Subcutaneous abdominal adipose tissue (tissue), 5 donors: ENCODE results near the gene JADE2.

Source experiments
- H3K27ac ChIP-seq: one replicate; pipeline ENCODE4 v1.7.0; 2013; ENCODE audit warnings: low read depth, mild to moderate bottlenecking, inconsistent platforms, low read length, moderate library complexity
- H3K27me3 ChIP-seq, 5 donors: one replicate each; pipeline ENCODE4 v1.7.0; 2013; ENCODE audit warnings: low read length in 5 of 5, inconsistent platforms in 1 of 5; ENCODE audit not compliant: control insufficient read depth in 5 of 5, insufficient read depth in 4 of 5
- H3K36me3 ChIP-seq, 5 donors: one replicate each; pipeline ENCODE4 v1.7.0; 2013; ENCODE audit warnings: low read length in 5 of 5; ENCODE audit not compliant: control insufficient read depth in 5 of 5, insufficient read depth in 5 of 5
- H3K4me1 ChIP-seq, 5 donors: one replicate each; pipeline ENCODE4 v1.7.0; 2013; ENCODE audit warnings: low read length in 5 of 5, mild to moderate bottlenecking in 3 of 5, moderate library complexity in 1 of 5; ENCODE audit not compliant: control insufficient read depth in 5 of 5, insufficient read depth in 5 of 5
- H3K4me3 ChIP-seq, 5 donors: one replicate each; pipeline ENCODE4 v1.7.0; 2013; ENCODE audit warnings: low read length in 5 of 5, low read depth in 1 of 5
- H3K9ac ChIP-seq, 5 donors: one replicate each; pipeline ENCODE4 v1.7.0; 2013; ENCODE audit warnings: low read length in 5 of 5, mild to moderate bottlenecking in 4 of 5, moderate library complexity in 3 of 5
- H3K9me3 ChIP-seq, 5 donors: one replicate each; pipeline ENCODE4 v1.7.0; 2013; ENCODE audit warnings: low read length in 5 of 5; ENCODE audit not compliant: control insufficient read depth in 5 of 5
- donor health status: healthy.
- donor health status: healthy.
- donor health status: healthy.
- donor health status: healthy.
- donor health status: healthy.

The JADE2 gene

DNA sequence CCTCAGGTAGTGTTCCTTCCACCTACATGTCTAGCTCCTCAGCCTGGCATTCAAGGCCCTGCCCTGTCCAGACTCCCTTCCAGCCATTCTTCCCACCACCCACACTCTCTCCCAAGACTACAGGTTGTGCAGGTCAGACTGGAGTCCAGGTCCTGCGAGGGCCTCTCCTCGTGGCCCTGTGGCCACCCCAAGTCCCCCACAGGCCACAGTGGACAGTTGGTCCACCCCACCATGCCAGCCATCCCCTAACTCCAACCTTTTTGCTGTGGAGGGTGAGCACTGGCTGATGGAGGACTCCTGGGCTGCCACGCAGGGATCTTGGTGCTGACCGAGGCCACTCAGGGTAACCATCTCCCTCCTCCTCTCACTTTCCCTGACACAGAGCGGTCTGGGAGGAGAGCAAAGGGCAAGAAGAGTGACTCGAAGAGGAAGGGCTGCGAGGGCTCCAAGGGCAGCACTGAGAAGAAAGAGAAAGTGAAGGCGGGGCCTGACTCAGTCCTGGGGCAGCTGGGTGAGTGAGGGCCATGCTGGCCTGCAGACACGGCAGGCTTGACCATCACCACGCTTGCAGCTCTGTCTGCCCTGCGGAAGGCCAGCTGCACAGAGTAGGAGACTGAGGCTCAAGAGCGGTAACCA is 51.0 kb downstream of the JADE2 start:
- peaks cover 0 to 91% (median 80%) of the 10 kb centered on the region in 5 donors for H3K36me3 ChIP-seq
- H3K27ac ChIP-seq, result no peak overlapping the region
- peaks cover 0 to 29% (median 23%) of the 10 kb centered on the region in 5 donors for H3K4me1 ChIP-seq

DNA sequence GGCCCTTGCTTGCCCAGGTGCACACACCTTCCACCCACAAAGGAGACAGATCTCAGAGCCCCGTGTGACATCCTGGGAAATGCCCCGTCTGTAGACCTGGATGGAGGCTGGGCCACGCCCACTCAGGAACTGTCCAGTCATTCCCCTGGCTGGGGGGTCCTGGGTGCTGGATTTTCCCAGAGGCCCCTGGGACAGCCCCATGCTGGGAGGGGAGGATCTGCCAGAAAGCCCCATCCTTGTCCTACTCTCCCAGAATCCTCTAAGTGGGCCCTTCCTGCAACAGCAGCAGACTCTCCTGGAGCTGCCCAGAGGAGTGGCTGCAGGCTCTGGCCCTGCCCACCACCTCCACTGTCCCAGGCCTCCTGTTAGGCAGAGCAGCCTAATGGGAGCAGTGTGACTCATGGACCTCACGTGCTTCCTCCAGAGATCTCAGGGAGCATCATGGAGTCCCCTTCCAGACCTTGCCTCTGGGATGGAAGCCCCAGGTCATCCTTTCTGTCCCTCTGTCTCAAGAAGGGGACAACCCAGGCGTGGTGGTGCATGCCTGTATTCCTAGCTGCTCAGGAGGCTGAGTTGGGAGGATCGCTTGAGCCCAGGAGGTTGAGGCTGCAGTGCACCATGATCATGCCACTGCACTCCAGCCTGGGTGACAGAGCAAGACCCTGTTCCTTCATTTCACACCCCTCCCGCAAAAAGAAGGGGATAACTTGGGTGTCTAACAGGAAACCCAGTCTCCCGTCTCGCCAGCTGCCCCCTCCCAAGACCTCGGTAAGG is 51.7 kb downstream of the JADE2 start:
- Histone ChIP-seq H3K27ac (no peak overlapping the region), H3K36me3 (peaks cover 0 to 84% (median 75%) of the 10 kb centered on the region in 5 donors), H3K9ac (no peak overlapping the region), H3K27me3 (no peaks in the 10 kb centered on the region), H3K4me1 (peaks cover 0 to 36% (median 30%) of the 10 kb centered on the region in 5 donors), H3K4me3 (no peak overlapping the region), H3K9me3 (no peaks in the 10 kb centered on the region)

More for the DNA sequence above, 51.0 kb downstream of the JADE2 start:
- Histone ChIP-seq H3K27me3 (no peaks in the 10 kb centered on the region), H3K4me3 (no peak overlapping the region), H3K9me3 (no peaks in the 10 kb centered on the region), H3K9ac (no peak overlapping the region)

DNA sequence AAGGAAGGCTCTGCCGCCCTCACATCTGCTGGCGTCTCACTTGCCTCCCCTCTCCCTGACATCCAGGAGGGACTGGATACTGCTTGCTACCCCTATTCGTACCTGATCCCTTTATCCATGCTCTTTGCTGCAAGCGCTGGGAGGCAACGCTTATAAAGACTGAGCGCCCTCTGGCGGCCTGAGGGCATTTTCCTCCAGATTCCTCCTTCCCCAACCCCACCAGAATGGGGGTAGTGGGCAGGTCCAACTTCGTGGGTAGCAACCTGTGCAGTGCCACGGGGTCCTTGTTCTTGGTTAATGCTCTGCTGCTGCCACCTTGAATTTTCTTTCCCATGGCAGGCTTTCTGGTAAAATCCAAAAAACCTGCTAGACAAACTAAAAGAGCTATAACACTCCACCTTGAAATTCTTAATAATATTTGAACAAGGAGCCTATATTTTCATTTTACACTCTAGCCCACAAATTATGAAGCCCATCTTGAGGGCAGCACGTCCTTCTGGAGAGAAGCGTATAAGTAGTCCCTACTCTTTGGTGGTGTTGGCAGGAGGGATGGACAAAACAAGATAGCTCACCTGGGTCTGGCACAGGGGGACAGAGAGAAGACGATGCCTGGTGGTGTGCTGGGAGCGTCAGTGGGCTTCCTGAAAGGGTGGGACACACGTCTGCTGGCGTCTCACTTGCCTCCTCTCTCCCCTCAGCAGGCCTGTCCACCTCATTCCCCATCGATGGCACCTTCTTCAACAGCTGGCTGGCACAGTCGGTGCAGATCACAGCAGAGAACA is 52.5 kb downstream of the JADE2 start:
- Histone ChIP-seq H3K9ac (no peak overlapping the region), H3K36me3 (peaks cover 0 to 76% (median 67%) of the 10 kb centered on the region in 5 donors), H3K4me1 (peaks cover 0 to 39% (median 34%) of the 10 kb centered on the region in 5 donors), H3K9me3 (no peaks in the 10 kb centered on the region), H3K4me3 (no peak overlapping the region), H3K27ac (no peak overlapping the region), H3K27me3 (no peaks in the 10 kb centered on the region)

DNA sequence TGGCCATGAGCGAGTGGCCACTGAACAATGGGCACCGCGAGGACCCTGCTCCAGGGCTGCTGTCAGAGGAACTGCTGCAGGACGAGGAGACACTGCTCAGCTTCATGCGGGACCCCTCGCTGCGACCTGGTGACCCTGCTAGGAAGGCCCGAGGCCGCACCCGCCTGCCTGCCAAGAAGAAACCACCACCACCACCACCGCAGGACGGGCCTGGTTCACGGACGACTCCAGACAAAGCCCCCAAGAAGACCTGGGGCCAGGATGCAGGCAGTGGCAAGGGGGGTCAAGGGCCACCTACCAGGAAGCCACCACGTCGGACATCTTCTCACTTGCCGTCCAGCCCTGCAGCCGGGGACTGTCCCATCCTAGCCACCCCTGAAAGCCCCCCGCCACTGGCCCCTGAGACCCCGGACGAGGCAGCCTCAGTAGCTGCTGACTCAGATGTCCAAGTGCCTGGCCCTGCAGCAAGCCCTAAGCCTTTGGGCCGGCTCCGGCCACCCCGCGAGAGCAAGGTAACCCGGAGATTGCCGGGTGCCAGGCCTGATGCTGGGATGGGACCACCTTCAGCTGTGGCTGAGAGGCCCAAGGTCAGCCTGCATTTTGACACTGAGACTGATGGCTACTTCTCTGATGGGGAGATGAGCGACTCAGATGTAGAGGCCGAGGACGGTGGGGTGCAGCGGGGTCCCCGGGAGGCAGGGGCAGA is 53.3 kb downstream of the JADE2 start:
- Histone ChIP-seq H3K36me3 (peaks cover 0 to 69% (median 60%) of the 10 kb centered on the region in 5 donors), H3K27ac (no peak overlapping the region), H3K4me1 (peaks cover 0 to 39% (median 34%) of the 10 kb centered on the region in 5 donors), H3K4me3 (no peak overlapping the region), H3K9me3 (no peaks in the 10 kb centered on the region), H3K9ac (no peak overlapping the region), H3K27me3 (no peaks in the 10 kb centered on the region)

DNA sequence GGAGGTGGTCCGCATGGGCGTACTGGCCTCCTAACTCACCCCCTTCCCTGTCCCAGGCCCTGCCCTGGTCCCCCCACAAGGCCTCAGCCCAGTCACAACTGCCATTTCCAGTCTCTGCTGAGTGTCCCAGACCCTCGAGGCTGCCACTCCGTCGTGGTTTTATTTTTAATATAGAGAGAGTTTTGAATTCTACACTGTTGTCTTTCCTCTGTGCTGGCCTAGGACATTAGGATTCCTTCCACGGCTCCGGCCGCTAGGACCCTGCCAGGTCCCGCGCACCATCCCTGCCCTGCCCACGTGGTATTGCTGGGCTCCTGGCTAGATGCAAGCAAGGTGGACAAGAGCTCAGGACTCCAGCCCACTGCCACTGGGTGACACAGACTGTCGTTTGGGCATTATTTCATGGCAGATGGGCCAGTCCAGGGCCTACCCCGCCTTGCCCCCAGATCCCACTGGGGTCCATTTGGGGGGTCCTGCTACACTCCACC is 53.9 kb downstream of the JADE2 start:
- Histone ChIP-seq H3K9ac (no peak overlapping the region), H3K36me3 (peaks cover 0 to 63% (median 54%) of the 10 kb centered on the region in 5 donors), H3K9me3 (no peaks in the 10 kb centered on the region), H3K4me1 (peaks cover 0 to 39% (median 34%) of the 10 kb centered on the region in 5 donors), H3K4me3 (no peak overlapping the region), H3K27ac (no peak overlapping the region), H3K27me3 (no peaks in the 10 kb centered on the region)

DNA sequence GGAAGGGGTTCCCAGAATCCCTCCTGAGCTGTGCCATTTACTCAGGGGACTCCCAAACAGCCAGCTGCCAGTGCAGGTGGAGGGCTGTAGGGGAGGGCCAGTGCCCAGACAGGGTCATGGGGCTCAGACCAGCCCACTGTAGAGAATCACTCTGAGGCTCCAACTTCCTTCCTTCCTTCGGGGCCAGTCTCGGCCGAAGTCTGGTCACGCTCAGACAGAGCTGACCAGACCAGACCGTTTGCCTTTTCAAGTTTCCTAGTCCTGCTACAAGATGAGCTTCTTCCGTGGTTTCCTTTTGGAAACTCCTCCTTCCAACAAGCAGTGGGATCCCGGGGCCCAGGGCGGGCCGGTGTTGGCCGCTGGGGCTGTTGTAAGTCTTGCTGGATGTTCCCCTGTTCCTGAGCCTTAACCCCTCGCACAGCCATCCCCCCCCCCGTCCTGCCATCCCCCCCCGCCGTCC is 54.6 kb downstream of the JADE2 start:
- Histone ChIP-seq H3K4me1 (peaks cover 0 to 39% (median 34%) of the 10 kb centered on the region in 5 donors), H3K4me3 (no peak overlapping the region), H3K27me3 (no peaks in the 10 kb centered on the region), H3K36me3 (peaks cover 0 to 56% (median 47%) of the 10 kb centered on the region in 5 donors), H3K27ac (no peak overlapping the region), H3K9me3 (no peaks in the 10 kb centered on the region), H3K9ac (no peak overlapping the region)

DNA sequence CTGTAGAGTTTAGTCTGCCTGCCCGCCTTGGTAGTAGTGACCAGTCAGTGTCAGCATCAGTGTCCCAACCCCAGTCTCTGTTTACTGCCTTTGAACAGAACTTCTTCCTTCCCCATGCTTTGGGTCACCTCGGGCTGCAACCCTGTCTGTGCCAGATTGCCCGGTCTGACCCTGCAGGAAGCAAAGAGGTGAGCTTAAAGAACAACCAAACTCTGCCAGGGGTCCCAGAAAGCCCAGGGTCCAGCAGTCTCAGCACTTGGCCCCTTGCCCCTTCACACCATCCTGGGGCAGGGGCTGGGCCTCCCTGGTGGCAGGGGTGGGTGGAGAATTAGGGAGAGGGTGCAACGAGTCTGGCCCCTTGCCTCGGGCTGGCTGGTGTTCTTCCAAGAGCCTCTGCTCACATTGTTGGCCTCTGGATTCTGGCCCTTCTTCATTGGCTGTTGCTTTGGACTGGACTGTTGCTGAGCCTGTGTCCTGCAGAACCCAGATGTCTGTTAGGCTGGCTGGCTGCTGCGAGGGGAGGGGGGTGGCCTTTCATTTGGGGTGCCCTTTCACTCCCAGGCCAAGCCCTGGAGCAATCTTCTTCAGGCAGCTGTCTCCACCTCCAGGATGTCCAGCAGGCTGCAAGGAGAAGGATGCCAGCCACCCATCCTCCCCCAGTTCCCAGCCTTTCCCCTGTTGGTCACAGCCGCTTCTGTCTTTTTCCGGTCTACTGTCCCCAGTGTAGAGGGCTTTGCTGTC is 55.9 kb downstream of the JADE2 start:
- Histone ChIP-seq H3K27ac (no peak overlapping the region), H3K4me3 (no peak overlapping the region), H3K9ac (peak overlapping the region in 3 of 5 donors; percentile 1 to 28 (median 21)), H3K27me3 (no peaks in the 10 kb centered on the region), H3K4me1 (peaks cover 0 to 37% (median 32%) of the 10 kb centered on the region in 5 donors), H3K36me3 (peaks cover 0 to 42% (median 35%) of the 10 kb centered on the region in 5 donors), H3K9me3 (no peaks in the 10 kb centered on the region)

DNA sequence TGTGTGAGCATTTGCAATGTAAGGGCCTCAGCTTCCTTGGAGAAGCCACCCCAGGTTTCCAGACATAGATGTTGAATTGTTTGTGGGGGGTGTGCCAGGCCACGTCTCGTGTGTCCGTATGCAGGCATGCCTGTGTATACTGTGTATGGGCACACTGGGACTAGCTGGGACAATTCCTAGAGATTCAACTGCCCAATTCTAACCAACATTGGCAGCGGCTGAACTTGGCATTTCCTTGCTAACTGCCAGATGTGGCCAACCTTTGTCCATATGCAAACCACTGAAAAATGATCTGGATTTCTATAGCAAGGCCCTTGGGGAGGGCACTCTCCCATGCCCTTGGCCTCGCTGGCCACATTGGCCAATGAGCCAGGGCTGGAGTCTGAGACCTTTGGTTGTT is 56.8 kb downstream of the JADE2 start:
- Histone ChIP-seq H3K9me3 (no peaks in the 10 kb centered on the region), H3K27me3 (no peaks in the 10 kb centered on the region), H3K4me1 (peaks cover 0 to 39% (median 35%) of the 10 kb centered on the region in 5 donors), H3K27ac (no peak overlapping the region), H3K9ac (peak overlapping the region in 1 of 5 donors; percentile 23), H3K4me3 (no peak overlapping the region), H3K36me3 (peaks cover 0 to 33% (median 27%) of the 10 kb centered on the region in 5 donors)

DNA sequence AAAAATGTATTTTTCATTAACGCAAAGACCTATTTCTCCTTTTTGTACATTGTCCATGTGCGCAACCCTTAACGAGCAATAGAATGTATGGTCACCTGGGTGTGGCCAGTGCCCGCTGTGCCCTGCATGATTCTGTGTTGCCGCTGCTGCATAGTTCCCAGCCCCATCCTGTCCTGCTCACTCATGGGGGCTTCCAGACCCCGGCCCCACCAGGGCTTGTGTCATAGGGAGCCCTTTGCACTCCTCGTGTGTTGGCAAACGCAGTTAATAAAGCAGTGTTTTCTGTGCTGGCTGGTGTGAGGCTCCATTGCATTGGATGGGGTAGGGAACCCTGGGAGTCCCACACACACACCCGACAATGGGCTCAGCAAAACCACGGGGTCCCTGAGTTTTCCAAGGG is 57.5 kb downstream of the JADE2 start:
- H3K27ac ChIP-seq, result no peak overlapping the region

More for the DNA sequence above, 57.5 kb downstream of the JADE2 start:
- Histone ChIP-seq H3K4me1 (peaks cover 0 to 33% (median 29%) of the 10 kb centered on the region in 5 donors), H3K27me3 (no peaks in the 10 kb centered on the region), H3K4me3 (no peak overlapping the region), H3K9me3 (no peaks in the 10 kb centered on the region), H3K36me3 (peaks cover 0 to 31% (median 24%) of the 10 kb centered on the region in 5 donors), H3K9ac (no peak overlapping the region)
